Mucosa of rectum (tissue), 2 donors: ENCODE measurements around the gene VAC14.
A peak's percentile ranks its signal among the peaks of the same experiment; 100 is the strongest.

Source experiments
- H3K27ac ChIP-seq, 2 donors: one replicate each; pipeline ENCODE4 v1.7.0; 2013; ENCODE audit warnings: inconsistent platforms in 2 of 2, low read depth in 2 of 2, low read length in 2 of 2
- H3K27me3 ChIP-seq, 2 donors: one replicate each; pipeline ENCODE4 v1.7.0; 2013; ENCODE audit warnings: low read length in 2 of 2; ENCODE audit not compliant: control insufficient read depth in 2 of 2, insufficient read depth in 2 of 2
- H3K36me3 ChIP-seq, 2 donors: one replicate each; pipeline ENCODE4 v1.7.0; 2013; ENCODE audit warnings: low read length in 2 of 2; ENCODE audit not compliant: control insufficient read depth in 2 of 2, insufficient read depth in 2 of 2
- H3K4me1 ChIP-seq, 2 donors: one replicate each; pipeline ENCODE4 v1.7.0; 2013; ENCODE audit warnings: low read length in 2 of 2, mild to moderate bottlenecking in 1 of 2; ENCODE audit not compliant: control insufficient read depth in 2 of 2, insufficient read depth in 2 of 2
- H3K4me3 ChIP-seq, 2 donors: one replicate each; pipeline ENCODE4 v1.7.0; 2013; ENCODE audit warnings: low read length in 2 of 2
- H3K9ac ChIP-seq, 2 donors: one replicate each; pipeline ENCODE4 v1.7.0; 2013; ENCODE audit warnings: low read length in 2 of 2, low read depth in 1 of 2, mild to moderate bottlenecking in 1 of 2
- H3K9me3 ChIP-seq, 2 donors: one replicate each; pipeline ENCODE4 v1.7.0; 2013; ENCODE audit warnings: low read length in 2 of 2; ENCODE audit not compliant: control insufficient read depth in 2 of 2
- donor health status: healthy.
- donor health status: Normal muscosa, but diverticular disease.

The VAC14 gene

DNA sequence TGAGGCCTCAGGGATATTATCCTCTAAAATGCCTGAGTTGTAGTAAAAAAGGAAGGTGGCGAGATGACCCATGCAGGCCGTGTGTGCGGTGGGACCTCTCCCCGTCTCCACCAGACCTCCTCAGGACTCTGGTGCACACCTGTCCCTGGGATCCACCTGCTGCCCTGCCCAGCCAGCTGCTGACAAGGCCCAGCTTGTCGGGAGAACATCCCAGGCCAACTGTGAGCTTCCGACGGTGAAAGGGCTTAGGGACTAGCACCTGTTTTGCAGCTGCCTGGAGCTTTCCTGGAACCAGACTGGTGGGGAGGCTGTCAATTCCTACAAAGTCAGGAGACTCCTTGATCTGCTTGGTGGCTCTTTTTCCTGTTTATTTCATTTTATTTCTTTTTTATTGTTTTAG lies 143.0 kb downstream of the VAC14 start:
- Histone ChIP-seq H3K9ac (no peak overlapping the region), H3K9me3 (no peaks in the 10 kb centered on the region), H3K4me3 (no peak overlapping the region), H3K4me1 (peaks cover 0 to 3% of the 10 kb centered on the region in 2 donors), H3K36me3 (no peaks in the 10 kb centered on the region), H3K27me3 (no peaks in the 10 kb centered on the region), H3K27ac (no peak overlapping the region)

GRCh38 chr16:70656712-70657263 lies 144.2 kb downstream of the VAC14 start:
- Histone ChIP-seq H3K27me3 (no peaks in the 10 kb centered on the region), H3K27ac (no peak overlapping the region), H3K36me3 (no peaks in the 10 kb centered on the region), H3K4me3 (no peak overlapping the region), H3K9ac (no peak overlapping the region), H3K4me1 (peaks cover 0 to 3% of the 10 kb centered on the region in 2 donors), H3K9me3 (no peaks in the 10 kb centered on the region)

DNA sequence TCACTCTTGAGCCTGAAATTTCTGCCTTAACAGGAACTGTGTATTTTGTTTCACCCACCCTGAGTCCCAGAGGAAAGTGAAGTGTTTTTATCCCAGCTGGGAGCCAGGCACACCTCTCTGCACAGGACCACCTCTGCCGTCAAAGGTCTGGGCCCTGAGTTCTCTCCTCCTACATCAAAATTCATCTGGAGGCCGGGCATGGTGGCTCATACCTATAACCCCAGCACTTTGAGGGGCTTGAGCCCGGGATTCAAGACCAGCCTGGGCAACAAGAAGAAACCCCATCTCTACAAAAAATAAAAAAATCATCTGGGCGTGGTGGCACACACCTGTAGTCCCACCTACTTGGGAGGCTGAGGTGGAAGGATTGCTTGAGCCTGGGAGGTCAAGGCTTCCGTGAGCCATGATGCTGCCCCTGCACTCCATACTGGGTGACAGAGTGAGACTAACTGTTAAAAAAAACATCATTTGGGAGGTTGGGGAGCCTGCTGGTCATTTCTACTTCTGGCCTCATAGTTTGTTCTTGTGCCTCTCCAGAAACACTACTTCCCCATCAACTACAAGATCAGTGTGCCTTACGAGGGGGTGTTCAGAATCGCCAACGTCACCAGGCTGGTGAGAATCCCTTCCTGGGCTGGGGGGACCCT lies 144.8 kb downstream of the VAC14 start:
- Histone ChIP-seq H3K27me3 (no peaks in the 10 kb centered on the region), H3K4me3 (no peak overlapping the region), H3K9ac (no peak overlapping the region), H3K36me3 (no peaks in the 10 kb centered on the region), H3K9me3 (no peaks in the 10 kb centered on the region), H3K27ac (no peak overlapping the region), H3K4me1 (peaks cover 0 to 3% of the 10 kb centered on the region in 2 donors)

GRCh38 chr16:70653809-70654771 lies 146.9 kb downstream of the VAC14 start:
- Histone ChIP-seq H3K9ac (peak overlapping the region in 1 of 2 donors; percentile 27), H3K9me3 (no peaks in the 10 kb centered on the region), H3K27ac (peak overlapping the region in 1 of 2 donors; percentile 16), H3K4me3 (peak overlapping the region; percentile 54 to 64), H3K36me3 (no peaks in the 10 kb centered on the region), H3K4me1 (peaks cover 0 to 3% of the 10 kb centered on the region in 2 donors), H3K27me3 (no peaks in the 10 kb centered on the region)

DNA sequence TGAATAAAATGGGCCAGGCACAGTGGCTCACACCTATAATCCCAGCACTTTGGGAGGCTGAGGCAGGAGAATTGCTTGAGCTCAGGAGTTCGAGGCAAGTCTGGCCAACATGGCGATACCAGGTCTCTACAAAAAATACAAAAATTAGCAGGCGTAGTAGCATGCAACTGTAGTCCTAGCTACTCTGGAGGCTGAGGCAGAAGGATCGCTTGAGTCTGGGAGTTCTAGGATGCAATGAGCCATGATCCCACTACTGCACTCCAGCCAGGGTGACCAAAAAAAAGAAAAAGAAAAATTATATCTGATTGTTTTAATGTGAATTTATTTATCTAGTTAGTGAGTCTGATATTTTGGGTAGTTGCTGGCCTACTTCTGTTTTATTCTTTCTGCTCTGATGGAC lies 147.6 kb downstream of the VAC14 start:
- Histone ChIP-seq H3K9ac (no peak overlapping the region), H3K27me3 (no peaks in the 10 kb centered on the region), H3K4me3 (no peak overlapping the region), H3K9me3 (no peaks in the 10 kb centered on the region), H3K27ac (no peak overlapping the region), H3K36me3 (no peaks in the 10 kb centered on the region), H3K4me1 (peaks cover 0 to 3% of the 10 kb centered on the region in 2 donors)

GRCh38 chr16:70652322-70652721 lies 148.6 kb downstream of the VAC14 start:
- Histone ChIP-seq H3K9me3 (no peaks in the 10 kb centered on the region), H3K27ac (no peak overlapping the region), H3K36me3 (no peaks in the 10 kb centered on the region), H3K27me3 (no peaks in the 10 kb centered on the region), H3K9ac (no peak overlapping the region), H3K4me3 (no peak overlapping the region), H3K4me1 (peaks cover 0 to 3% of the 10 kb centered on the region in 2 donors)

- no peak overlapping the region for H3K9ac ChIP-seq
These were observed 149.4 kb downstream of the VAC14 start for GRCh38 chr16:70651524-70651923.

GRCh38 chr16:70650216-70650615 lies 150.7 kb downstream of the VAC14 start:
- Histone ChIP-seq H3K4me1 (peaks cover 0 to 3% of the 10 kb centered on the region in 2 donors), H3K9me3 (no peaks in the 10 kb centered on the region), H3K36me3 (no peaks in the 10 kb centered on the region), H3K9ac (no peak overlapping the region), H3K4me3 (no peak overlapping the region), H3K27ac (no peak overlapping the region), H3K27me3 (no peaks in the 10 kb centered on the region)

More at GRCh38 chr16:70651524-70651923, 149.4 kb downstream of the VAC14 start:
- H3K9me3 ChIP-seq: no peaks in the 10 kb centered on the region
- H3K27me3 ChIP-seq: no peaks in the 10 kb centered on the region
- H3K4me1 ChIP-seq: peaks cover 0 to 3% of the 10 kb centered on the region in 2 donors
- H3K4me3 ChIP-seq: no peak overlapping the region
- H3K27ac ChIP-seq: no peak overlapping the region
- no peaks in the 10 kb centered on the region for H3K36me3 ChIP-seq

- no peak overlapping the region for H3K27ac ChIP-seq
- H3K4me3 ChIP-seq: no peak overlapping the region
- no peaks in the 10 kb centered on the region for H3K27me3 ChIP-seq
- peaks cover 0 to 3% of the 10 kb centered on the region in 2 donors for H3K4me1 ChIP-seq
- no peak overlapping the region for H3K9ac ChIP-seq
- H3K9me3 ChIP-seq: no peaks in the 10 kb centered on the region
- no peaks in the 10 kb centered on the region for H3K36me3 ChIP-seq
These were observed 151.7 kb downstream of the VAC14 start for GRCh38 chr16:70649300-70649699.

- Histone ChIP-seq H3K4me1 (no peaks in the 10 kb centered on the region), H3K36me3 (no peaks in the 10 kb centered on the region), H3K27me3 (no peaks in the 10 kb centered on the region), H3K27ac (no peak overlapping the region), H3K9me3 (no peaks in the 10 kb centered on the region), H3K9ac (no peak overlapping the region), H3K4me3 (no peak overlapping the region)
These were observed 152.4 kb downstream of the VAC14 start for GRCh38 chr16:70648606-70649005.
